ENCODE results near the gene SRSF9. TPM values are rescaled to one million over a fixed set of nuclear protein-coding genes. Genes with fewer than 3 reads are reported as not detected.

Gene SRSF9
- total and polyA plus RNA-seq, 12 donors, result 25.4 to 54.7 (median 32.0) TPM

DNA sequence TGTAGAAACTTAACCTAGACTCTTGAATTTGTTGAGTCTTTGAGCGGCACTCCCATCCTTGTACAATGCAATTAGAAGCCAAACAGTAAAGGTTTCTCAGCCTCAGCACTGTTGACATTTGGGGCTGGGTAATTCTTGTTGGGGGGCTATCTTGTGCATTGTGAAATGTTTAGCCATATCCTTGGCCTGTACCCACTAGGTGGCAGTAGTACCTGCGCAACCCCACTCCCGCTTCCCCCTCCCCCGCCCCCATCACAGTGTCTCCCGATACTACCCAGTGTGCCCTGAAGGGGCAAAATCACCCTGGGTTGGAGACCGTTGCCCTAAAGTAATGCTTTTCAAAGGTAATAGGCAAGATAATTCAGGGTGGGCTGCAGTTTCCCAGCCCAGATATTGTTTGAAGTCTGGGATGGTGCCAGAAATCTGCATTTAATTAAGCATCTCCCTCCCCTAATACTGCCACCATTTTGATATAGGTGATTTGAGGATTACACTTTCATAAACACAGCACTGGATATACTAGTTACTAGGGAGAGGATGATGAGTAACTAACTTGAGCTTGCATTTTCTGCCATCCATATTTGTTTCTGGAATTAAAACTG is 29.8 kb downstream of the SRSF9 start:
- peaks cover 0 to 32% (median 18%) of the 10 kb centered on the region in 9 donors for H3K4me1 ChIP-seq
- intact Hi-C loops (cut with DNase I), result no loop called here
- H3K4me3 ChIP-seq, result peak overlapping the region in 5 of 10 donors; percentile 7 to 93 (median 87)
- peaks cover 0 to 59% (median 19%) of the 10 kb centered on the region in 9 donors for H3K36me3 ChIP-seq
- no peaks in the 10 kb centered on the region for H3K27me3 ChIP-seq
- no peak overlapping the region for H3K27ac ChIP-seq
- H3K9me3 ChIP-seq, result no peaks in the 10 kb centered on the region
- DNase-seq (peak; percentile 22 to 55), ATAC-seq (peak in 7 of 8 donors; percentile 23 to 60 (median 32))
- 20 to 24% methylated on average over 6 of the region's 6 CpGs for WGBS, 2 donors
- TF ChIP-seq, protein P1, sequence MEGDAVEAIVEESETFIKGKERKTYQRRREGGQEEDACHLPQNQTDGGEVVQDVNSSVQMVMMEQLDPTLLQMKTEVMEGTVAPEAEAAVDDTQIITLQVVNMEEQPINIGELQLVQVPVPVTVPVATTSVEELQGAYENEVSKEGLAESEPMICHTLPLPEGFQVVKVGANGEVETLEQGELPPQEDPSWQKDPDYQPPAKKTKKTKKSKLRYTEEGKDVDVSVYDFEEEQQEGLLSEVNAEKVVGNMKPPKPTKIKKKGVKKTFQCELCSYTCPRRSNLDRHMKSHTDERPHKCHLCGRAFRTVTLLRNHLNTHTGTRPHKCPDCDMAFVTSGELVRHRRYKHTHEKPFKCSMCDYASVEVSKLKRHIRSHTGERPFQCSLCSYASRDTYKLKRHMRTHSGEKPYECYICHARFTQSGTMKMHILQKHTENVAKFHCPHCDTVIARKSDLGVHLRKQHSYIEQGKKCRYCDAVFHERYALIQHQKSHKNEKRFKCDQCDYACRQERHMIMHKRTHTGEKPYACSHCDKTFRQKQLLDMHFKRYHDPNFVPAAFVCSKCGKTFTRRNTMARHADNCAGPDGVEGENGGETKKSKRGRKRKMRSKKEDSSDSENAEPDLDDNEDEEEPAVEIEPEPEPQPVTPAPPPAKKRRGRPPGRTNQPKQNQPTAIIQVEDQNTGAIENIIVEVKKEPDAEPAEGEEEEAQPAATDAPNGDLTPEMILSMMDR (IDR thresholded peaks at IDR 0.05), result peak; percentile 16 to 69 (median 65)

DNA sequence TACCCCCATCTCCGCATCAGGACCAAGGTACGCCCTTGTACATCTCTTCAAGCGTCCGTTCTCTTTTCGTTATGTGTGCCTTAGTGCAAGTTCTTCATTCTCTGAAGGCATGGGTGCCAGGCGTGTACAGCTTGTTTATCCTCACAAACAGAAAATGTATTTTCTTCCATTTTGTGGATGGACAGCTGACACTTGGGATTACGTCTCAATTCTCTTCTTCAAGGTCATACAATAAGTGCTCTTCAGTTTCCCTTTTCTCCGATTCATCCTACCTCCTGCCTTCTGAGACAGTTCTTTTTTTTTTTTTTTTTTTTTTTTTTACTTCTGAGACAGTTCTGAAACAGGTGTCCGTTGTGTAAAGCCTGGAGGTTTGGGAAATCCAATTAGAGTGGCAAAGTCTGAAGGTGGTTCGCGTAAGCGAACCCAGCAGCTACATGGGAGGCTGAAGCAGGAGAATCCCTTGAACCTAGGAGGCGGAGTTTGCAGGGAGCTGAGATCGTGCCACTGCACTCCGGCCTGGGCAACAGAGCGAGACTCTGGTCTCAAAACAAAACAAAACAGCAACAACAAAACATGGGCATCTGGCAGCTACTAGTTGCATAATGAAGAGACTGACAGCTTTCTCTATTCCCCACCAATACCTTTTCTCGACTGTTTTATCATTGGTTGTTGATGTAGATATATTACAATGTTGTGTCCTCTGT is 30.9 kb downstream of the SRSF9 start:
- no peaks in the 10 kb centered on the region for H3K9me3 ChIP-seq
- DNase-seq (no peak), ATAC-seq (peak in 6 of 8 donors; percentile 4 to 32 (median 18))
- peak overlapping the region; percentile 42 to 93 (median 83) for H3K4me3 ChIP-seq
- peak overlapping the region; percentile 62 to 95 (median 88) for H3K27ac ChIP-seq
- intact Hi-C loops (cut with DNase I), result no loop called here
- 30 to 32% methylated on average over 17 of the region's 17 CpGs for WGBS, 2 donors
- TF ChIP-seq, protein P1 (IDR thresholded peaks at IDR 0.05), result no peak
- peaks cover 0 to 48% (median 14%) of the 10 kb centered on the region in 9 donors for H3K36me3 ChIP-seq
- peaks cover 0 to 32% (median 17%) of the 10 kb centered on the region in 9 donors for H3K4me1 ChIP-seq
- H3K27me3 ChIP-seq, result no peaks in the 10 kb centered on the region

DNA sequence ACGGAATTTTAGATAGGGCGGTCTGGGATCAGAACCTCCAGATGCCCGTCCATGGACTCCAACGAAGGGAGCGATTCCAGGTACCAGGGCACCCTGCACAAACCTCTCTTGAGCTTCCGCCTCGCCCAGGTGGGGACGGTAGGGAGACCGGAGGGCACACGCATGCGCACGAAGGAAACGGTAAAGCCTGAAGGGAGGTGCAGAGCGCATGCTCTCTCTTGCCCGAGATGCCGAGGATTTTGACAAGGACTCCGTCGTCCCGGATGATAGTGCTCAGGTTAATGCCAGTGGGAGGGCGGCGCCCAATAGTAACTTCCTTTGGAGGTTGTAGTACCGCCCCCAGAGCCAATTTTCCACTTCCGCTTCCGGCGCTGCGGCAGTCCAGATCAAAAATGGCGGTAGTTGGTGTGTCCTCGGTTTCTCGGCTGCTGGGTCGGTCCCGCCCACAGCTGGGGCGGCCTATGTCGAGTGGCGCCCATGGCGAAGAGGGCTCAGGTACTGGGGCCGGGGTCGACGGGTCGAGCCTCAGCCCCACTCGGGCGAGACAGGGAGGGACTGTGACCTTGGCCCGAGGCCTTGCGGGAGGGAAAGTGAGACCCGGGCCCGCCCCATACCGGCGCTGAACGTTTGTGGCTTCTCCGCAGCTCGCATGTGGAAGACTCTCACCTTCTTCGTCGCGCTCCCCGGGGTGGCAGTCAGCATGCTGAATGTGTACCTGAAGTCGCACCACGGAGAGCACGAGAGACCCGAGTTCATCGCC is 31.6 kb downstream of the SRSF9 start, which contains the start of gene COX6A1:
Gene COX6A1 (plus strand): TSS at position 379 of the 760 bp plus-strand sequence. CDS start 14 bp downstream, at position 393.
- TF ChIP-seq, protein P1 (IDR thresholded peaks at IDR 0.05), result no peak

More for the DNA sequence above, 31.6 kb downstream of the SRSF9 start, which contains the start of gene COX6A1:
- Histone ChIP-seq H3K4me3 (peak within 1 kb of the TSS; percentile 42 to 93 (median 83)), H3K27me3 (peaks cover 0 to 3% (median 0%) of the 10 kb centered on the region in 7 donors), H3K27ac (peak within 1 kb of the TSS; percentile 62 to 95 (median 88)), H3K9me3 (no peaks in the 10 kb centered on the region), H3K4me1 (peaks cover 0 to 32% (median 17%) of the 10 kb centered on the region in 9 donors), H3K36me3 (peaks cover 0 to 41% (median 6%) of the 10 kb centered on the region in 9 donors)
- ATAC-seq (peak; percentile 96 to 99 (median 98)), DNase-seq (peak; percentile 92 to 96)
- WGBS, 2 donors, result 0% methylated on average over 59 of the region's 59 CpGs
- intact Hi-C loops (cut with DNase I), result no loop called here

Measured in heart right ventricle (tissue), 16 donors.